Skeletal muscle tissue (tissue), 4 donors: ENCODE data around the gene PDGFB. TPM values are rescaled to one million over a fixed set of nuclear protein-coding genes. Genes with fewer than 3 reads are reported as not detected.

Experiments
- H3K27ac ChIP-seq: one replicate; pipeline ENCODE4 v1.7.0; 2013; ENCODE audit warnings: mild to moderate bottlenecking, low read depth, low read length, inconsistent platforms
- H3K27me3 ChIP-seq, 3 donors: one replicate each; pipeline ENCODE4 v1.7.0; 2013; ENCODE audit warnings: low read length in 3 of 3; ENCODE audit not compliant: control insufficient read depth in 3 of 3, insufficient read depth in 3 of 3
- H3K36me3 ChIP-seq, 3 donors: one replicate each; pipeline ENCODE4 v1.7.0; 2013; ENCODE audit warnings: low read length in 3 of 3; ENCODE audit not compliant: control insufficient read depth in 3 of 3, insufficient read depth in 3 of 3
- H3K4me1 ChIP-seq, 3 donors: one replicate each; pipeline ENCODE4 v1.7.0; 2013; ENCODE audit warnings: low read length in 3 of 3, mild to moderate bottlenecking in 3 of 3; ENCODE audit not compliant: control insufficient read depth in 3 of 3, insufficient read depth in 3 of 3
- H3K4me3 ChIP-seq, 3 donors: one replicate each; pipeline ENCODE4 v1.7.0; 2013; ENCODE audit warnings: low read length in 3 of 3
- H3K9ac ChIP-seq, 3 donors: one replicate each; pipeline ENCODE4 v1.7.0; 2013; ENCODE audit warnings: low read length in 3 of 3, mild to moderate bottlenecking in 3 of 3, moderate library complexity in 2 of 3, low read depth in 1 of 3
- H3K9me3 ChIP-seq, 3 donors: one replicate each; pipeline ENCODE4 v1.7.0; 2013; ENCODE audit warnings: low read length in 3 of 3; ENCODE audit not compliant: control insufficient read depth in 3 of 3
- total RNA-seq: library from RNA; depleted of rRNA; stranded (reverse); fragments of >200 nt; gene quantifications from one replicate; pipeline ENCODE4 v1.2.3, GENCODE V29; 2014
- donor health status: Osteomylitis.

PDGFB gene
- total RNA-seq, 1 donor from 2014 or later, result 8.9 TPM

DNA sequence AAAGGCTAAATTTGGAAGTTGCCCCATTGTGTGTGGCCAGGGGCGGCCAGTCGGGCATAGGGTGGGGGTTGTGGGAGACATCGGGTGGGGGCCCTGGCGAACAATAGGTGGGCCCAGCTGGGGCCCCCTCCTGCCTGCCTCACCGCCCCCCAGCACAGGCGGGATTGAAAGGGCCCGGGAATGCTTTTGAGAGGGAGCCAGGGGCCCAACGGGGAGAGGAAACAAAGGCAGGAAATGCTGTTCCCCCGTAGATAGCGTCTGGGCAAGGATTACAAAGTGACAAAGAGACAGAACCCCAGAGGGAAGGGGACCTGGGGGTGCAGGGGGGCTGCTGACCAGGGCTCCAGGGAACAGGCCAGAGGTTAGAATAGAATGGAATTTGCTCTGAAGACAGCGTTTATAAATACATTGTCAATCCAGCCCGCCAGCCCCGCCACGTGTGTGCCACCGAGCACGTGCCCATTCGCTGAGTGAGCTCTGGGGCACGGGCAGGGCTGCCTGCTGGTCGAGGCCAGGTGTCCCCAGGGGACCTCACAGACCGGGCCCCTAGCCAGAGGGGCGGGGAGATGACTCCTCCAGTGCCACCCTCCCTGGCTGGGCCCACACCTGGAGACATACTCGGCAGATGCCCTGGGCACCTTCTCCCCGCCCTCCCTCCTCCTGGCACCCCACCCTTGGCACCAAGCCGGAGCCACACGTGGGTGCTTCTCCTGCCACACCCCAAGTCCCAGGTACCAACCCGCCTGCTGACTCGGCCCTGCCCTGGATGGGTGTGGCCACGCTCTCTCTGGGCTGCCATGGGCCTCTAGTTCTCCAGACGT is 9.7 kb downstream of the PDGFB start:
- Histone ChIP-seq H3K27ac (peak overlapping the region; percentile 97), H3K27me3 (no peaks in the 10 kb centered on the region), H3K9me3 (no peaks in the 10 kb centered on the region), H3K4me3 (peak overlapping the region in 1 of 3 donors; percentile 6), H3K9ac (peak overlapping the region; percentile 79 to 93 (median 82)), H3K4me1 (peaks cover 77 to 97% (median 97%) of the 10 kb centered on the region in 3 donors), H3K36me3 (peaks cover 5 to 21% (median 14%) of the 10 kb centered on the region in 3 donors)

DNA sequence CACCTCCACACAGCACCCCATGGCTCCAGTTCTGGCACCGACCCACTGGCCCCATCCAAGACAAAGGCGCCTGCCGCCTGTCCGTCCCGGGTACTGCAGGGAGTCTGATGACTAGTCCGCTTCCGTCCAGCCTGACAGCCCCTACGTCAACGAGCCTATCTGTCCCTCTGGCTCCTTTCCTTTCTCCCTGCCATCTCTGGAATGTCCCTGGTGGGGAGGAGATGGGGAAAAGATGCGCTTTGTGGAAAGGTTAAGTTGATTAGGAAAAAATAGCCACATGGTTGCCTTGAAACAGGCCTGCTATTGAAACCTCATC is 10.4 kb downstream of the PDGFB start:
- peak overlapping the region in 2 of 3 donors; percentile 49 to 58 for H3K4me3 ChIP-seq
- no peaks in the 10 kb centered on the region for H3K27me3 ChIP-seq
- H3K36me3 ChIP-seq, result peaks cover 5 to 26% (median 17%) of the 10 kb centered on the region in 3 donors
- H3K9ac ChIP-seq, result peak overlapping the region; percentile 79 to 93 (median 82)
- peaks cover 71 to 93% (median 90%) of the 10 kb centered on the region in 3 donors for H3K4me1 ChIP-seq
- H3K27ac ChIP-seq, result peak overlapping the region; percentile 97
- H3K9me3 ChIP-seq, result no peaks in the 10 kb centered on the region

DNA sequence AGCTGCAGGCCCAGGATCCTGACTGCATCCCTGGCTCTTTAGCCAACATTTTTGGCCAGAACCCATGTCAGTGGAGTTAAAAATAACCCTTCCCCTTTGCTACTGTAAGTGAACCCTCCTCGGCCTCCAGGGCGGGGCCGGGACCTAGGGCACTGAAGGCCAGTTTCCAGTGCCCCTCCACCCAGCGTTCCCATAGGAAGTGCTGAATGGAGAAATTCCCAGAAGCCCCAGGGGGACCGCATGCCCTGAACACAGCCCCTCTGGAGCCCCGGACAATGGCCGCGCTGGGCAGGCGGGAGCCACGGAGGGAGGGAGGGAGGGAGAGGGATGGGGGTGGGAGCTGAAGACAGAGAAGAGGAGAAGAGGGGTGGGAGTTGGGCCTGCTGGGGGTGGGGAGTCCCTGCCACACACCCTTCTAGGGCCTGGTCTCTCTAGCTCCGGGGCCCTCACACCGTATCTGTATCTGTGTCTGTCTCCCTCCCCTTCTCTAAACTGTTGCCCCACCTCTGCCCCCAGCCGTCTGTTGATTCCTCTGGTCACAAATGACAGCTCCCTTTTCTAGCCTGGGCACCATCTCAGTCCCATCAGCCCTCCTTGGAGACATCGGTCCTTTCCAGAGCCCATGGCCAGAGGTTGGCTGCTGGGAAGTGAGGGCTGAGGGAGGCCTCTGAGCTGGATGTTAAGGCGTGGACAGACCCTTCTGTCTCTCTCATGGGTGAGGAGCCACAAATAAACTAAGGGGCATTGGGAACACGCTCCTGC is 10.9 kb downstream of the PDGFB start:
- H3K36me3 ChIP-seq, result peaks cover 5 to 29% (median 22%) of the 10 kb centered on the region in 3 donors
- H3K9ac ChIP-seq, result peak overlapping the region; percentile 79 to 93 (median 82)
- H3K27ac ChIP-seq, result peak overlapping the region; percentile 97
- H3K4me1 ChIP-seq, result peaks cover 66 to 89% (median 85%) of the 10 kb centered on the region in 3 donors
- no peaks in the 10 kb centered on the region for H3K27me3 ChIP-seq
- no peaks in the 10 kb centered on the region for H3K9me3 ChIP-seq
- peak overlapping the region in 2 of 3 donors; percentile 49 to 58 for H3K4me3 ChIP-seq

DNA sequence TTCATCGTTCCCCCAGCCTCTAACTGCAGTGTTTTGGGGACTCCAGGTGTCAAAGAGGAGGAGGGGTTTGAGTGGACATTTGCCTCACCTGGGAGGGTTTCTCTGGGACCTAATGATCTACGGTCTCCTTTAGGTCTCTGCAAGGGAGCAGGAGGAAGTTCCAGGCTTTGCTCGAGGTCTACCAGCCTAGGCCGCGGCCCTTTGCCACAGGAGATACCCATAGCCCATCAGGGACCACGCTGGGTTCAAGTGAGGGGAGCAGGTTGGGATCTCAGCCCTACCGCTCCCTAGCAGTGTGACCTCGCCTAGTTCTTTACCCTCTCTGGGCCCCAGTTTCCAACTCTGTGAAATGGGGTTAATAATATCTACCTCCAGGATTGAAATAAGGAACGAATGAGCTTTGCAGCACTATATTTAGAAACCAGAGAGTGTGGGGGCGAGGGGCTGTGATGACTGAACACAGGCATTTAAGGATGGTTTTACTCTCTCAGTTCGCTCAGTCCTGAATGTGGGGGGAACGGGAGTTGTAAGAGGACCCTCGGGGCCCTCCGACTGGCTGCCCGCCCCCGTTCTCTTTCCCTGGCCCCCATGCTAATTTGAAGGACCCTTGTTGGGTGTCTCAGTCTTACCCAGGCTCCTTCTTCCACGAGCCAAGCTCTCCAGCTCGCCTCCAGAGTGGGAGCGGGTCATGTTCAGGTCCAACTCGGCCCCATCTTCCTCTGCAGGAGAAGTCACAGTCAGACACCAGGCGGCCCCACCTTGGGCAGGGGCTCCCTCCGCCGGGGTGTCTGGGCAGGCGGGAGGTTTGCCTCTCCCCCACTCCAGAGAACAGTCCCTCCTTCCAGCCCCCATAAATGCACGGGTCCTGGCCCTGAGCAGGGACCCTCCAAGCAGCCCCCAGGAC is 11.7 kb downstream of the PDGFB start:
- Histone ChIP-seq H3K9me3 (no peaks in the 10 kb centered on the region), H3K4me1 (peaks cover 59 to 82% (median 79%) of the 10 kb centered on the region in 3 donors), H3K27me3 (no peaks in the 10 kb centered on the region), H3K36me3 (peaks cover 5 to 31% (median 23%) of the 10 kb centered on the region in 3 donors), H3K4me3 (peak overlapping the region in 1 of 3 donors; percentile 22), H3K27ac (peak overlapping the region; percentile 97), H3K9ac (peak overlapping the region; percentile 61 to 79 (median 74))

DNA sequence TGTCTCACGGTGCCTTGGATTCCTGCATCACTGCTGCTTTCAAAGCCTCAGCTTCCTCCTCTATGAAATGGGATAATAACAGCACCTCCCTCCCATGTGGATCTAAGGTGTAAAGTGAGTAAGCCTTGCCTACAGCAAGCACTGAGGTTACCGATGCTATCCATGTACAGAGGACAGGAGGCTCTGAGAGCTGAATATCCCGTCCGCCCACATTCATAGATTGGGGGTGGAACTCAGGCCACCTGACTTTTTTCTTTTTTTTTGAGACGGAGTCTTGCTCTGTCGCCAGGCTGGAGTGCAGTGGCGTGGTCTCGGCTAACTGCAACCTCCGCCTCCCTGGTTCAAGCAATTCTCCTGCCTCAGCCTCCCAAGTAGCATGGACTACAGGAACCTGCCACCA is 12.5 kb downstream of the PDGFB start:
- Histone ChIP-seq H3K27me3 (no peaks in the 10 kb centered on the region), H3K4me3 (no peak overlapping the region), H3K36me3 (peaks cover 5 to 38% (median 26%) of the 10 kb centered on the region in 3 donors), H3K4me1 (peaks cover 56 to 82% (median 79%) of the 10 kb centered on the region in 3 donors), H3K27ac (no peak overlapping the region), H3K9me3 (no peaks in the 10 kb centered on the region), H3K9ac (no peak overlapping the region)

DNA sequence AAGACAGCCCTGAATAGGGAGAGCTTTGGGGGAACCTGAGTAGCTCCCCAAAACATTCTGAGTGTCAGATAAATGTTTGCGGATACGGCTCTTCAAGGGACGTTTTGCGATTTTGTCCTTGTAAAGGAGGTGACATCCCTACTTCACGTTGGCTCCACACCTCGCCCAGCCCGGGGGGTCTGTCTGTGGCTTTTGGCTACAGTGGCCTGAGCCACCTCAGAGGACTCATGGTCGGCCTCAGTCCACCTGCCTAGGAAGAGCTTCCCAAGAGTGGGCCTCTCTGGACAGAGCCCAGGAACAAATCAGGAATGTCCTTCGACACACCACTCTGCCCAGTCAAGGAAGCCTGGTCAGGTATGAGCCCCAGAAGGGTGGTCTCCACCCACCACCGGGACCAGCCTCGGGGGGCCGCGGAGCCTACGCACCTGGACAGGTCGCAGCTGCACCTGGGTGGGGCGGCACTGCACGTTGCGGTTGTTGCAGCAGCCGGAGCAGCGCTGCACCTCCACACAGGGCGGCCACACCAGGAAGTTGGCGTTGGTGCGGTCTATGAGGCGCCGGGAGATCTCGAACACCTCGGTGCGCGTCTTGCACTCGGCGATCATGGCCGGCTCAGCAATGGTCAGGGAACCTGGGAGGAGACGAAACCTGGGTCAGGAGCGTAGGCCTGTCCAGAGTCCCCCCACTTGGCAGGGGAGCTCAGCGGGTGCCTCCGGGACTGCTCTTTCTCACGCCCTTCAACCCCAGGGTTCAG is 13.4 kb downstream of the PDGFB start:
- no peak overlapping the region for H3K4me3 ChIP-seq
- peaks cover 48 to 74% (median 71%) of the 10 kb centered on the region in 3 donors for H3K4me1 ChIP-seq
- peaks cover 5 to 42% (median 28%) of the 10 kb centered on the region in 3 donors for H3K36me3 ChIP-seq
- no peaks in the 10 kb centered on the region for H3K9me3 ChIP-seq
- H3K27me3 ChIP-seq, result no peaks in the 10 kb centered on the region
- H3K27ac ChIP-seq, result peak overlapping the region; percentile 36
- H3K9ac ChIP-seq, result peak overlapping the region in 1 of 3 donors; percentile 33

DNA sequence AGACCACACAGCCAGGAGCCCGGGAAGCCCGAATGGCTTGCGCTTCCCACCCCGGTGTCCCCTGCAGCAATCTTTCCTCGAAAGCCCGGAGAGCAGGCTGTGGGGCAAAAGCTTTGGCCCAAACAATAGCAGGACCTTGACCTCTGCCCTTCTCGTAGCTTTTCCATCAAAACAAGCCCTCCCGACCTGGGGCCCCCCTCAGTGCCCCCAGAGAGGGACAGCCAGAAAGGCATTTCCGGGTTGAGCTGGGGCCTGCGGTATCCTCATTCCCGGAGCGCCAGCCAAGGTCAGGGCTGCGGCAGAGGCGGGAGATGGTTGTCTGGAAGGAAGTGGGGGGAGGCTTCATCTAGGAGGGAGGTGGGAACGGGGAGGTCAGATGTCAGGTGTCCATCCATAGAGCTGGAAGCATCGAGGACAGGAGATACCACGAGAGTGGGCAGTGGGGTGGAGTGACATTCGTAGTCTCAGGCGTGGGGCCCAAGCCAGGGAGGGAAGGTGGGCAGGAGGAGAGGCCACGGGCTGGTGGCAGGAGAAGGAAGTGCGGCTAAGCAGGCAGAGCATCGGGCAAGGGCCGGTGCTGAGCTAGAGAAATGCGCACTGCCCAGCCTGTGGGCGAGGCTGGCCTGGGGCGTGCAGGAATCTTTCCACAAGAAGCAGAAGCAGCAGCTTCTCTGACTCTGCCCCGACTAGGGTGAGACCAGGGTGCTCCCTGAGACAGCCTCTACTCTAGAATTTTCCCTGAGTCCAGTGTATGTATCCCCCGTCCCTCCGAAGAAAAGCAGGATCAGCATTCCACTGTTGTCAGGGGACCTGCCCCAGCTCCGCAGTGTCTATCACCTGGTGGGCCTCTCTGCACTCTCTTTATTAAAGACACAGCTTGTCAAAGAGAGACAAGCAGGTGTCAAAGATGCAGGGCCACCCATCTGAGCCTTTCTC is 14.3 kb downstream of the PDGFB start:
- H3K27me3 ChIP-seq, result no peaks in the 10 kb centered on the region
- H3K27ac ChIP-seq, result peak overlapping the region; percentile 36
- H3K9ac ChIP-seq, result peak overlapping the region in 2 of 3 donors; percentile 14 to 33
- no peaks in the 10 kb centered on the region for H3K9me3 ChIP-seq
- H3K36me3 ChIP-seq, result peaks cover 11 to 50% (median 34%) of the 10 kb centered on the region in 3 donors
- H3K4me1 ChIP-seq, result peaks cover 40 to 68% (median 62%) of the 10 kb centered on the region in 3 donors
- H3K4me3 ChIP-seq, result no peak overlapping the region

DNA sequence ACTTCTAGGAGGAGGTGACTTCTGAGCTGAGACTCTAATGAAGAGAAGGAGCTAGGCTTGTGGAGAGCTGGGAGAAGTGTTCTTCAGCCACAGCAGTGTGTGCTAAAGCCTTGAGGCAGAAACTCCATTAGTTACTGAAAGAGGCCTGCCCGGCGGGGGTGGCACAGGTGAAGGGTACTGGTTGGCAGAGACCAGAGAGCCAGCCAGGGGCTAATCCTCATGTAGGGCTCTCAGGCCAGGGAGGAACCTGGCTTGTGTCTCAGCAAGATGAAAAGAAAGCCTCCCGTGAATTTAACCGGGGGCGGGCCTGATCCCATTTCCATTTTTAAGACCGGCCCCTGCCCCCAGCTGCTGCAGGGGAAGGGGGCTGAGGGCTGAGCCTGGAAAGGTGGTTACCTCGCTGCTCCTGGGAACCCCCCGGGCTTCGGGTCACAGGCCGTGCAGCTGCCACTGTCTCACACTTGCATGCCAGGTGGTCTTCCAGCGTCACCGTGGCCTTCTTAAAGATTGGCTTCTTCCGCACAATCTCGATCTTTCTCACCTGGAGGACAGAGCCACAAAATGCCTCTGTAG is 15.0 kb downstream of the PDGFB start:
- Histone ChIP-seq H3K4me3 (no peak overlapping the region), H3K27ac (peak overlapping the region; percentile 36), H3K36me3 (peaks cover 18 to 58% (median 41%) of the 10 kb centered on the region in 3 donors), H3K9me3 (no peaks in the 10 kb centered on the region), H3K27me3 (no peaks in the 10 kb centered on the region), H3K4me1 (peaks cover 34 to 60% (median 55%) of the 10 kb centered on the region in 3 donors), H3K9ac (no peak overlapping the region)
